Stimulated activated CD4-positive, alpha-beta T cell treated with anti-CD3 and anti-CD28 coated beads, Interleukin-1b, Interleukin-23, amount 100 ng/mL, for 4 hours (primary cell): ENCODE results near the gene LMAN1.

Source experiments
- DNase-seq, 2 donors: peaks; one replicate each; pipeline ENCODE4 v3.0.0-alpha.2; 2020; ENCODE audit warnings: low read depth in 2 of 2

LMAN1 gene

DNA sequence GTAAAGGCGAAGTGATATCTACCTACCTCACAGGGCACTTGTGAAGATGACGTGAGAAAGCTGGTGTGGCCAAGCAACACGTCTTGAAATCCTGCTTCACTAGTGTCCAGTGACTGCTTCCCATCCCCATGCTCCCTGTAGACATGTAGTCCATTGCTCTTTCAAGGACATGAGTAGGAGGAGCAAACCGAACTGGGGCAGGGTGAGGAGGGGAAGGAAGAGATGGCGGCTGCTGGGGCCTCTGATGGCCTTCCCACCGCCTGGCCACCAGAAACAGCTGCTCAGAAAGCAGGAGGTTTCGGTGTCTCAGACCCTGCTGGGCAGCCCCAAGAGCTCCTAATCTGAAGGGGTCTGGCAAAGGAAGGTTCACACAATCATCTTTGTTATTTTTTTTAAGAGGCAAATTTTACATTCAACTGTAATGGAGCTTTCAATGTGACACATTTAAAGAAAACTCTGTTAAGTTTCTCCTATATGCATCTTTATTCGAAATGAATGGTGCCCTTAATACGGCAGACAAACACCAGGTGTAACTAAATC lies 55.3 kb downstream of the LMAN1 start:
- DNase-seq = no peak

DNA sequence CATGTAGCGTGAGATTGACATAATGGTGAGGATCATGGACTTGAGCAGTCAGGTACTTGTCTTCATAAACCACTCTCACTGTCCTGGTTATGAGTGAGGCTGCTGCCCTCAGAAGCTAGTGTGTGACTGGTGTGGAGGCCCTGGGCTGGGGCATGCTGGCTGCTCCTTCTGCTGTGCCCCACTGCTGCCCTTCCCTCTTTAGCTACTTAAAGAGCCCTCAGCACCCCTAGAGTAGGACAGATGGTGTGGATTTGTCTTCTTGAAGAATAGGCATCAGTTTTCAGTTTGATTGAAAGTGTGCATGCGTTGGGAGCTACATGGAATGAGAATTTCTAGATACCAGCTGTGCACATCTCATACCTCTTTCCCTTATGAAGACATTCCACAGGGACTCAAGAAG lies 56.1 kb downstream of the LMAN1 start:
- no peak for DNase-seq

DNA sequence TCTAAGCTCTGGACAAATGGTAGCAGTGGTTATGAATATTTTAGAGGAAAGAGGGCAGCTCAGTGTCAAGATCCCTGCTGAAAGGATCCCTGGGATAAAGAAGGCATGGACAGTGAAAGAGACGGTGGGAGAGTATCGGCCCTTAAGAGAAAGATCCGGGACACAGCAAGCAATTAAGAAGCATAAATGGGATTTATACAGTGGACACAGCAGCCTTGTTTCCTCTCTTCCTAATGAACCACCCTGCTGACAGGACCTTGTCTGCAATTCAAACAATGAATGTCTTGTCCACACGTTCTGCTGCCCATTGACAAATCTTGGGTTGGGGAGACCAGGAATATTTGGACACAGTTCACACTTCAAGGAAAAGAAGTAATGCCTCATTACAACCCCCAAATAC lies 57.1 kb downstream of the LMAN1 start:
- DNase-seq = no peak

DNA sequence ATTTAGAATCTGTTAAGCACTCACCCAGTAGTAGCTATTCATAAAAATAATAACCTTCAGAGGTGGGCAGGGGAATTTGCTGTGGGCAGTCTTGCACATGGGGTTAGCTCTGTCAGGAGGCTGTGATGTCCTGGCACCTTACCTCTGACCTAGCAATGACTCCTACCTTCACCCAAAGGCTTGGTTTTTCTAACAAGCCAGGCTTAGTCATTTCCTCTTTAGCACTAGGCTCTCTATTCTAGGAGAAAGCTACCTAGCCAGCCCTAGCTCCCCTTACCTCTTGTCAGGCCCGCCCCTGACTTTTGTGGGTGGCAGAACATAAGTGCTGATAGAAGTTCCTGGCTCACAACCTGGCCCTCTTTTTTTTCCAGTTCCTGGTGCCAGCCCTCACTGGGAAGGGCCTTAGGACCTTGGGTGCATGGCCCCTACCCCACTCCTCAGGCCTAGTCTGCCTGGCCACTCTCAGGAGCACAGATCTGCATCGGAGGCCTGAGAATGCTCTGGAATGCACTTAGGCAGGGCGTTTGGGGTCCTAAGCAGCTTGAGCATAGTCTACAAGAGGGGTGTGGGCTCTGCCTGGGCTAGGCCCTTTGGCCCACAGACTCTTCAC lies 58.3 kb downstream of the LMAN1 start:
- DNase-seq = no peak

DNA sequence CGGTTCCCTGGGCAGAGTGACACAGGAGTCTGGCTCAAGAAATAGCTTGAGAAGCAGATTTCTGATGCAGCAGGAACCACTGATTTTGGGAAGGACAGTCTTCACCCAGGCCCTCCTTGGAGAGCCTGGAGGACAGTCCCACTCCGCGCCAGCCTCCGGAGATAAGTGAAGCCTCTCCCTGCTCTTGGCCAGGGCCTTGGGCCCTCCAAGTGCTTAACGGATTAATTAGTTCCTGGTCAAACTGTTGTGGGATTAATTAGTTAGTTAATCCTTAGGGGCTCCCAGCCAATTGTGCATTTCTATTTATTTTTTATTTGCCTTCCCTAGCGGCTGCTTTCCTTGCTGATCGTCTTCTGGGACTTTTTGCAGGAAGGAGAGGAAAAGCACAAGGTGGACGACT lies 60.2 kb downstream of the LMAN1 start:
- no peak for DNase-seq

DNA sequence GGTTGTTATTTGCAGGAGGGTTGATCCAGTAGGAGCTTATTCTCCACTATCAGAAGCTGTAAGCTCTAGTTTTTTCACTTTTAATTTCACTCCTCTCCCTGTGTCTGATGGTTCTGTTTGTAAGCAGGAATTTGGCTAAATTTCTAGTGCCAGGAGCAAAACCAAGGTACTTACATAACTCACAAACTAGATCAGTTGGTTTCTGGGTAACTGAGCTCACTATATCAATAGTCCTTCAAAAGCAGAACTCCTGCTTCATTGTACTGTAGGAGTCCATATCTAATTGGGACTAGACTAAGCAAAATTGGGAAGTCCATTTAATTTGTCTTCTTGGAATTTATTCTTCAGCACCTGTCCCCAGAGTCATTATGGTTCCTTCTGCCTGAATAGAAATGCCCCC lies 65.7 kb downstream of the LMAN1 start:
- DNase-seq = no peak

DNA sequence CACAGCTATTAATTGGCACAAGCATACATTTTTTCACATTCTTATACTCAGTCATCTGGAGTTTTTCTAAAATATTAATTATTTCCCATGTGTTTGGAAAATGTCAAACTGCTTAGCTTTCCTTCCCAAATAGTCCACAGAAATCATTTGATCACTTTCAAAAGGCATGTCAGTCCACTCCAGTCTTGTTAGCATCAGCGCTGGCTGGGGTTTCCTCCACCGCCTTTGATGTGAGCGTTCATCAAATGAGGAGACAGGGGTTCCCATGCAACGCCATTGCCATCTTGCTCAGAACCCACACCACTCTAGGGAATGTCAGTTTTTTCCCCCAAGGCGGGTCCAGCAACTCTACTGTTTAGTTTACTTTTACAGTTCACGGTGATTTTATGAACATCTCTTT lies 72.7 kb downstream of the LMAN1 start:
- DNase-seq = no peak

DNA sequence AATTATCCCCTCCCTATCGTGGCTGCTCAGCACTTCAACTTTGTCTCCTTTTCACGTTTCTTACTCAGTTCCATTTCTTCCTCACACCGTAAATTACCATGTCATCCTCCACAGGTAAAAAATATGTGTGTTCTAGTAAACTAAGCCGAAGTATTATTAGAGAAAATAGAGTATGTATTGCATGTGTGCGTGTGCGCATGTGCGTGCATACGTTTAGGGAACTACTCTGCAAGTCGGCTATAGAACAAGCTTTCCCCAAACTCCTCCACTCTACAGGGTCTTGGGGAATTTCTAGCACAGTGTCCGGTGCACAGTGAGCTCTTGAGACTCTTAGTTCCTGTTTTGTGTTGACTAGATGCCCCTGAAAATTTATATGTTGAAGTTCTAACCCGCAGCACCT lies 76.7 kb downstream of the LMAN1 start:
- DNase-seq = no peak

DNA sequence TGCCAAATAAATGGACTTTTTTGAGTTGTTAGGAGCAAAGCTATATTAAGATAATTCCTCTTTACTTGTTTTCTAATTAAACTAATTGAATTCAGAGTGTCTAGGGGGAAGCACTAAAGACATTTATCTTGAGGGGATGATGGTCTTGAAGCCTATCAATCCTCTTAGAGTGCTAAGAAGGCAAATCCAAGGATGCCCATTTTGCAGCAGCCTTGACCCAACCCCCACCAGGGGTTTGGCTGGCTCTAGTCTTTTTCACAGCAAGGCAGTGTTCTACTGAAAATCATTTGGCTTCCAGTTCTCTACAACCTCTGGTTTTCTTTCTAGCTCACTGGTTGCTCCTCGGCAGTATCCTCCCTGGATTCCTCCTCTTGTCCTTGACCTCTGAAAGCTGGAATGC lies 79.3 kb downstream of the LMAN1 start:
- no peak for DNase-seq

DNA sequence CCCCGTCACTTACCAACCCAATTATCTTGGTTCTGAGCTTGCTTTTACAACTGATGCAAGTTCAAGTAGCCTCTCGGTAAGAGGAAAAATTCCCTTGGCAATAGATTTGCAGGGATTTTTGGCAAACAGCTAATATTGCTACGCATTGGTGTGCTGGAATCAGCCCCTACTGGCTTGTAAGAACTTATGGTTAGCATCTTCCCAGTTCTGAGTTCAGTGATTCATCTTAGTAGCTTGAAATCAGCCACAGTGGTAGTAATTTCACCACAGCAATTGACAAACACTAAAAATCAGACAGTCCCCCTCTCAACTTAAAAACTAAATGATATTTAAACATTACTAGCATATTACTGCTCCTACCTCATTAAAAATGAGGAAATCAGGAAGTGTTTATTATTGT lies 79.9 kb downstream of the LMAN1 start:
- DNase-seq = no peak

DNA sequence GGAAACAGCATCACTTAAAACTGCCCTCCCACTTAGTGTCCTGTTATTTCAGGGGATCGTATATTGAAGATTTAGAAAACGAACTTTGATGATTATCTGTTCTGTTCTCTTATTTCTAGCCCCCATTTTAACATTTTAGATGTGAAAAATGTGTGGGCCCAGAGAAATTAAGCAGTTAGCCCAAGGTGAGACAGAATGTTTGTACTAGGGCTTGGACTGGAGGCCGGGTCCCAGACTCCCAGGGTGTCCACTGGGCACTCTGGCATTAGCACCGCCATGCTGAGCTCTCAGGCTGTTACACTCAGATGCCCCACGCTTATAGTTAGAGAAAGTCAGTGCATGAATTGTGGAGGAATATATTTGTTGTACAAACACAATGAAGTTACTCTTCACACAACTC lies 80.3 kb downstream of the LMAN1 start:
- DNase-seq = no peak
